ENCODE data around the gene GPR35.
"Not testable (repeated sequence)": the region's sequence is repeated elsewhere in the genome, so short reads cannot be mapped to it uniquely, and the experiment has no call there.

The GPR35 gene

DNA sequence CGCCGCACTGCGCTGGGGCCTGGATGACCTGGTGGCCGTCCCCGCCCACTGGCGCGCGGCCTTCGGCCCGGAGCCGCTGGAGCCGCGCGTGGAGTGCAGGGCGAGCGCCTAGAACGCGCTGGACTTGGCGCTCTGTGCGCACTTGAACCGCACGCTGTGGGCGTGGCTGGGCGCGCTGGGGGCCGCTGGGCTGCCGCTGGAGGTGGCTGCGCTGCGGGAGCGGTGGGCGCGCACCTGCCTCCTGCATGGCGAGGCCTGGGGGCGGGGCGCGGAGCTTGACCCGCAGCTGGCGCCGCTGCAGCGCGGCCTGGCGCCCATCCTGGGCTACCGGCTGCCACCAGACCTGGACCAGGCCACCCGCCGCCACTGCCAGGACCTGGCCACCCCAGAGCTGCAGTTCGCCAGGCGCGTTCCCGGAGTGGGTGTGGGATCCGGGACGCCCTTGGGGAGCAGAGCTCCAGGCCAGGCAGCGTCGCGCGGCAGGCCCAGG is 47.5 kb downstream of the GPR35 start:
- Histone ChIP-seq H3K4me1 (ENCODE audit: control insufficient read depth, insufficient read depth, low read length) (no peaks in the 10 kb centered on the region), H3K9me3 (ENCODE audit: control insufficient read depth, low read length) (no peaks in the 10 kb centered on the region), H3K9ac (ENCODE audit: low read length) (no peak overlapping the region), H3K27me3 (ENCODE audit: control insufficient read depth, insufficient read depth, low read length) (peaks cover 26% of the 10 kb centered on the region), H3K36me3 (ENCODE audit: control insufficient read depth, insufficient read depth, low read length) (no peaks in the 10 kb centered on the region), H3K4me3 (ENCODE audit: low read length) (no peak overlapping the region)

DNA sequence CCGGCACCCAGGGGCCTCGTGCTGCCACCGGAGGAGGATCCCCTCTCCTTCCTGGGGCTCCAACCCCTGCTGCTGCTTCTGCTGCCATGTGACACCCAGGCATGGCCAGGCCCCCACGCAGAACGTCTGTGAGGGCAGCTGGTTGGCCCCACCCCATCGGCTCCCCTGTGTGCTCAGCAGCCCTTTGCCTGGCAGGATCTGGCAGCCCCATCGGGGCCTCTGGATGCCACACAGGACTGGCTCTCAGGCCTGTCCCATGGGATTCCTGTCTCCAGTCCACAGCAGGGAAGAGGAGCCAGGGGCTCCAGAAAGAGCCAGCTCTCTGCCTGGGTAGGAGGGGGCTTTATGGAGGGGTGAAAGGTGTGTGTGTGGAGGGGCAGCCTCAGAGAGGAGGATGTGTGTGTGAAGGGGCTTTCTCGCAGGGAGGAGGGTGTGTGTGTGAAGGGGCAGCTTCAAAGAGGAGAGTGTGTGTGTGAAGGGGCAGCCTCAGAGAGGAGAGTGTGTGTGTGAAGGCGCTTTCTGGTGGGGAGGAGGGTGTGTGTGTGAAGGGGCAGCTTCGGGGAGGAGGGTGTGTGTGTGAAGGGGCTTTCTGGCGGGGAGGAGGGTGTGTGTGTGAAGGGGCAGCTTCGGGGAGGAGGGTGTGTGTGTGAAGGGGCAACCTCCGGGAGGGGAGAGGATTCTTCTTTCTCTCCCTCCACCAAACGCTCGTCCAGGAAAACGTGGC is 49.3 kb downstream of the GPR35 start:
- H3K4me3 ChIP-seq (ENCODE audit: low read length); H3K36me3 ChIP-seq (ENCODE audit: control insufficient read depth, insufficient read depth, low read length); H3K4me1 ChIP-seq (ENCODE audit: control insufficient read depth, insufficient read depth, low read length); H3K9me3 ChIP-seq (ENCODE audit: control insufficient read depth, low read length); H3K9ac ChIP-seq (ENCODE audit: low read length): not testable (repeated sequence)
- H3K27me3 ChIP-seq (ENCODE audit: control insufficient read depth, insufficient read depth, low read length) = peaks cover 26% of the 10 kb centered on the region

DNA sequence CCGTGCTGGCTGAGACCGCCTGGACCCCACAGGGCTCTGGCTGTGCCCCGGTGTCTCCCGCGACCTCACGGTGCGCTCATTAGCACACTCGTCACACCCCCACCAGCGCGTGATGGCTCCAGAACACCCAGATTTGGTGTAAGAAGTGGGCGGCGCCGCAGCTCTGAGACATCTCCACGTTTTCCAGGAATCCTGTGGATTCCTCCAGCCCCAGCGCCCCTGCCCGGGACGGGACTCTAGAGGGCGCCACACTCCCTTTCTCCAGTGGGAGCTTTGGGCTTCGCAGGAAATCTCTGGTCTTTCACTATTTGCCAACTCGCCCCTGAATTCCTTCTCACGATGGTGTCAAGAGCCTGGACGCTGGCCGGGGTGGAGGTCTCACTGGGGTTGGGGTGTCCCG is 50.1 kb downstream of the GPR35 start:
- H3K9ac ChIP-seq (ENCODE audit: low read length); H3K36me3 ChIP-seq (ENCODE audit: control insufficient read depth, insufficient read depth, low read length); H3K9me3 ChIP-seq (ENCODE audit: control insufficient read depth, low read length); H3K4me3 ChIP-seq (ENCODE audit: low read length); H3K4me1 ChIP-seq (ENCODE audit: control insufficient read depth, insufficient read depth, low read length): not testable (repeated sequence)
- H3K27me3 ChIP-seq (ENCODE audit: control insufficient read depth, insufficient read depth, low read length) = peaks cover 26% of the 10 kb centered on the region

DNA sequence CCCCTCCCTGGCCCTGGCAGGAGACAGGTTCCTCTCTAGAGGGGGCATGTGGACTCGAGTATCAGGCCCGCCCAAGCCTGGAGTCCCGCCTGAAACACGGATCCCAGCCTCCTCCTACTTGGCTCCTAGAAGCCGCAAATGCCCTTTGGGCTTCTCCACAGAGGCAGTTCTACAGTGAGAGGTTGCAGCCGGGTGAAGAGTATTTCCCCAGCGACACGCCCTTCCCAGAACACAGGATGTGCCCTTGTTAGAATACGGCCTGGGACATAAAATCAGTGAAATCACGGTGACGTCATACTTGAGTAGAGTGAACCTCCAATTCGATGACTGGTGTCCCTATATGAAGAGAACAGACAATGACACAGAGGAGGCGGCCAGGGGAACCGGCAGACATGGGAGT is 52.8 kb downstream of the GPR35 start:
- not testable (repeated sequence) for H3K4me1 ChIP-seq (ENCODE audit: control insufficient read depth, insufficient read depth, low read length); H3K36me3 ChIP-seq (ENCODE audit: control insufficient read depth, insufficient read depth, low read length); H3K4me3 ChIP-seq (ENCODE audit: low read length); H3K9me3 ChIP-seq (ENCODE audit: control insufficient read depth, low read length); H3K9ac ChIP-seq (ENCODE audit: low read length)
- peaks cover 12% of the 10 kb centered on the region for H3K27me3 ChIP-seq (ENCODE audit: control insufficient read depth, insufficient read depth, low read length)

DNA sequence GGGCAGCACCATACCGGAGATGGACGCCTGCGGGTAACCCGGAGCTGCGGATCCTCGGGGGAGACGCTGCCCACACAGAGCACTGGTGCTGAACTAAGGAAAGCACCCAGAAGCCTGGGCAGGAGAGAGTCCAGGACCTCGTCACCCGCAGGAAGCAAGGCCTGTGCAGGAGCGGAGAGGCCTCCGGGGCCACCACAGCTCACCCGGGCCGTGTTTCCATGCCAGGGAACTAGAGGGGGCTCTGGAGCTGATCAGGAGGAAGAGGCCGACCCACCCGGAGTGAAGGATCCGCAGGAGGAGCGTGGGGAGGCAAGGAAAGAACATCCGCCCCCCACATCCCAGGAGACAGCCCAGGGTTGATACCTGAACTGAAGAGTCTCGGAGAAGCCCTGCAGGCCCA is 53.6 kb downstream of the GPR35 start:
- not testable (repeated sequence) for H3K27me3 ChIP-seq (ENCODE audit: control insufficient read depth, insufficient read depth, low read length); H3K9ac ChIP-seq (ENCODE audit: low read length); H3K4me1 ChIP-seq (ENCODE audit: control insufficient read depth, insufficient read depth, low read length); H3K4me3 ChIP-seq (ENCODE audit: low read length); H3K36me3 ChIP-seq (ENCODE audit: control insufficient read depth, insufficient read depth, low read length); H3K9me3 ChIP-seq (ENCODE audit: control insufficient read depth, low read length)

DNA sequence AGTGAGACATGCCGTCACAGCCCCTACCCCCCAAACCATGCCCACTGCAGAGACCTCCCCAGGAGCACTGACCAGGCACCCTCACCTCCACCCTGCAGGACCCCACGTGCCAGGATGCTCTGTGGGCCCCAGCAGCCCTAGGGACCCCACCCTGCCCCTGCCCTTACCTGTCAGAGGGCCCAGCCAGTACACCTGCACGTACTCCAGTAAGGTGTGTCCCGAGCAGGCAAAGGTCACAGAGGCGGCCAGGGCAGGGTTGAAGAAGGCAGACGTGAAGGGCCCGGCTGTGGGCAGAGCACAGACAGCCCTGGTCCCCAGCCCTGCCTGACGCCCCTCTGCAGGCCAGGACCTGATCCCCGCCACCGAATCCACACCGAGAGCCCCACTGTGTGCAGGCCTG is 54.9 kb downstream of the GPR35 start:
- not testable (repeated sequence) for H3K4me1 ChIP-seq (ENCODE audit: control insufficient read depth, insufficient read depth, low read length); H3K4me3 ChIP-seq (ENCODE audit: low read length); H3K27me3 ChIP-seq (ENCODE audit: control insufficient read depth, insufficient read depth, low read length); H3K36me3 ChIP-seq (ENCODE audit: control insufficient read depth, insufficient read depth, low read length); H3K9me3 ChIP-seq (ENCODE audit: control insufficient read depth, low read length); H3K9ac ChIP-seq (ENCODE audit: low read length)

Measured in mucosa of stomach (tissue), 1 donor.